Thyroid gland (tissue), 4 donors: Measurements from ENCODE around the gene SORCS2. TPM values are rescaled to one million over a fixed set of nuclear protein-coding genes. Genes with fewer than 3 reads are reported as not detected.
A peak's percentile ranks its signal among the peaks of the same experiment; 100 is the strongest.

ENCODE experiments used
- DNase-seq, 2 donors: peaks; one replicate each; pipeline ENCODE4 v3.0.0-alpha.2; 2019
- H3K27ac ChIP-seq, 3 donors: fragments of 200-600 bp; sonication (generic); 1 replicate in 2 of 3; 2 replicates in 1 of 3; pipeline ENCODE4 v1.5.1; 2016 to 2019; ENCODE audit warnings: mild to moderate bottlenecking in 1 of 3, moderate library complexity in 1 of 3
- H3K27me3 ChIP-seq: fragments of 200-600 bp; sonication (generic); one replicate; pipeline ENCODE4 v1.5.1; 2019
- H3K36me3 ChIP-seq, 2 donors: fragments of 200-600 bp; sonication (generic); one replicate each; pipeline ENCODE4 v1.5.1; 2016 to 2019
- H3K4me1 ChIP-seq, 2 donors: fragments of 200-600 bp; sonication (generic); one replicate each; pipeline ENCODE4 v1.5.1; 2017 to 2019
- H3K4me3 ChIP-seq, 3 donors: fragments of 200-600 bp; sonication (generic); replicated peaks in 1 of 3; 1 replicate in 2 of 3; 2 replicates in 1 of 3; pipeline ENCODE4 v1.5.1; 2016; ENCODE audit warnings: mild to moderate bottlenecking in 1 of 3
- H3K9me3 ChIP-seq: fragments of 200-600 bp; sonication (generic); one replicate; pipeline ENCODE4 v1.5.1; 2017
- POLR2A ChIP-seq, 2 donors: fragments of 450-650 bp; IDR thresholded peaks; one replicate each; pipeline ENCODE4 v1.6.1; 2017; ENCODE audit warnings: antibody characterized with exemption in 2 of 2, mild to moderate bottlenecking in 2 of 2, moderate library complexity in 1 of 2
- WGBS, 2 donors: methylation state at CpG; one replicate each; pipeline ENCODE4 v1.1.5; 2017; 5-methylcytosine and 5-hydroxymethylcytosine counted together
- intact Hi-C: fragments of 100-400 bp; cut with DNase I; formaldehyde crosslinking; loops from one replicate; pipeline ENCODE4 v1.15.1; 2023
- total RNA-seq, 4 donors: library from RNA; depleted of rRNA; stranded (reverse); fragments of >200 nt; gene quantifications; one replicate each; pipeline ENCODE4 v1.2.3, GENCODE V29; 2016
- TF ChIP-seq, protein P1 (sequence below), 6 experiments: fragments of 200-600 bp in 3 of 6; fragments of 450-650 bp in 3 of 6; sonication (generic) in 3 of 6; IDR thresholded peaks; one replicate each; pipeline ENCODE4 v1.5.1; 2016 to 2019; ENCODE audit warnings: antibody characterized with exemption in 6 of 6, mild to moderate bottlenecking in 2 of 6, inconsistent platforms in 1 of 6, moderate library complexity in 1 of 6

SORCS2 gene
- total RNA-seq, 4 donors from 2014 or later: 1.7 to 13.6 (median 3.6) TPM

DNA sequence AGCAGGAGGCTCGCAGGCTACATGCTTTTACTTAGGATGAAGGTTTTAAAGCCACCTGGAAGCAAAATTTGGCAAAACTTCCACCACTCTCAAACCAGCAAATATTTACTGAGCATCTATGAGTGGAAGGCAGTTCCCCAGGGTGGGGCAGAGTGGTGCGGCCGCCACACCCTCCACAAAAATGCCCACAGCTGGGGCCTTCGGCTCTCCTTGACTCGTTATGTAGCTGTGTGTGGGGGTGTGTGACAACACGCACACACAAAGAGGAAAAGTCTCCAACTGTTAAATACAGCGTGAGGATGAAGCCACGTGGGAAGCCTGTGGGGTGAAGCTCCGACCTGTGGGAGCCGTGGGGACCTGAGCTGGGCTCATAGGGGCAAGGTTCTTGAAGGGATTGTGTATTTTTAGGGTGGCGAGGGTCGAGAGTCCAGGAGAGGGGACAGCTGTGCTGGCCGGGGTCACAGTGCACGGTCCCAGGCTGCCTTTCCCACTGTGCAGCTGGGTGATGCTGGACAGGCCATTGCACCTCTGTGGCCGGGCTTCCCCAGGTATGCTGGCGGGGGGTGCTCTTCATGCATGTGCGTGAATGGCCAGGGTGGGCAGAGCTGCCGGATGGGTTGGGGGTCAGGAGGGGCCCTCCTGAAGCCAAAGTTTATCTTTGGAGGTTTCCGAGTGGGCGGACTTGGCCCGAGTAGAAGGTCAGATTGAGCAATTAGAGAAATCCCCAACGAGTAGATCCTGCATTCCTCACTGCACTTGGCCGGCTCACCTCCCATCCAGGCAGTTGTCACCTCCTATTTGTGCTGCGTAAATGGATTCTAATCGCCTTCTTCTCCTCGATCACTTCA, 25.4 kb downstream of the SORCS2 start:
- Histone ChIP-seq H3K36me3 (no peaks in the 10 kb centered on the region), H3K27me3 (no peaks in the 10 kb centered on the region), H3K4me3 (no peak overlapping the region), H3K9me3 (no peaks in the 10 kb centered on the region), H3K27ac (no peak overlapping the region), H3K4me1 (peaks cover 20 to 36% of the 10 kb centered on the region in 2 donors)
- TF ChIP-seq POLR2A (IDR thresholded peaks at IDR 0.05): no peak
- TF ChIP-seq, protein P1, sequence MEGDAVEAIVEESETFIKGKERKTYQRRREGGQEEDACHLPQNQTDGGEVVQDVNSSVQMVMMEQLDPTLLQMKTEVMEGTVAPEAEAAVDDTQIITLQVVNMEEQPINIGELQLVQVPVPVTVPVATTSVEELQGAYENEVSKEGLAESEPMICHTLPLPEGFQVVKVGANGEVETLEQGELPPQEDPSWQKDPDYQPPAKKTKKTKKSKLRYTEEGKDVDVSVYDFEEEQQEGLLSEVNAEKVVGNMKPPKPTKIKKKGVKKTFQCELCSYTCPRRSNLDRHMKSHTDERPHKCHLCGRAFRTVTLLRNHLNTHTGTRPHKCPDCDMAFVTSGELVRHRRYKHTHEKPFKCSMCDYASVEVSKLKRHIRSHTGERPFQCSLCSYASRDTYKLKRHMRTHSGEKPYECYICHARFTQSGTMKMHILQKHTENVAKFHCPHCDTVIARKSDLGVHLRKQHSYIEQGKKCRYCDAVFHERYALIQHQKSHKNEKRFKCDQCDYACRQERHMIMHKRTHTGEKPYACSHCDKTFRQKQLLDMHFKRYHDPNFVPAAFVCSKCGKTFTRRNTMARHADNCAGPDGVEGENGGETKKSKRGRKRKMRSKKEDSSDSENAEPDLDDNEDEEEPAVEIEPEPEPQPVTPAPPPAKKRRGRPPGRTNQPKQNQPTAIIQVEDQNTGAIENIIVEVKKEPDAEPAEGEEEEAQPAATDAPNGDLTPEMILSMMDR (IDR thresholded peaks at IDR 0.05): no peak
- WGBS, 2 donors: 61 to 68% methylated on average over 22 to 26 of the region's 26 CpGs
- DNase-seq: peak in 1 of 2 donors; percentile 45
- intact Hi-C loops: no loop called here

- Histone ChIP-seq H3K4me3 (no peak overlapping the region), H3K36me3 (no peaks in the 10 kb centered on the region), H3K4me1 (peaks cover 20 to 32% of the 10 kb centered on the region in 2 donors), H3K27ac (no peak overlapping the region), H3K9me3 (no peaks in the 10 kb centered on the region), H3K27me3 (no peaks in the 10 kb centered on the region)
- 55 to 64% methylated on average over 7 of the region's 7 CpGs for WGBS, 2 donors
- TF ChIP-seq, protein P1 (IDR thresholded peaks at IDR 0.05): no peak
- TF ChIP-seq POLR2A (IDR thresholded peaks at IDR 0.05): no peak
- intact Hi-C loops: no loop called here
- peak in 1 of 2 donors; percentile 37 for DNase-seq
These were observed 26.3 kb downstream of the SORCS2 start for GRCh38 chr4:7218686-7219085.

GRCh38 chr4:7222521-7222920, 30.2 kb downstream of the SORCS2 start:
- Histone ChIP-seq H3K27ac (no peak overlapping the region), H3K27me3 (no peaks in the 10 kb centered on the region), H3K4me3 (no peak overlapping the region), H3K4me1 (peaks cover 20 to 31% of the 10 kb centered on the region in 2 donors), H3K36me3 (no peaks in the 10 kb centered on the region), H3K9me3 (no peaks in the 10 kb centered on the region)
- DNase-seq: no peak
- TF ChIP-seq, protein P1 (IDR thresholded peaks at IDR 0.05): no peak
- TF ChIP-seq POLR2A (IDR thresholded peaks at IDR 0.05): no peak
- WGBS, 2 donors: 85 to 93% methylated on average over 9 of the region's 9 CpGs
- intact Hi-C loops: no loop called here

GRCh38 chr4:7223541-7223940, 31.2 kb downstream of the SORCS2 start:
- no peak for DNase-seq
- TF ChIP-seq, protein P1 (IDR thresholded peaks at IDR 0.05): no peak
- TF ChIP-seq POLR2A (IDR thresholded peaks at IDR 0.05): no peak
- intact Hi-C loops: no loop called here
- Histone ChIP-seq H3K27ac (no peak overlapping the region), H3K9me3 (no peaks in the 10 kb centered on the region), H3K27me3 (no peaks in the 10 kb centered on the region), H3K4me1 (peaks cover 11 to 23% of the 10 kb centered on the region in 2 donors), H3K4me3 (no peak overlapping the region), H3K36me3 (no peaks in the 10 kb centered on the region)
- 87 to 92% methylated on average over 5 of the region's 5 CpGs for WGBS, 2 donors

DNA sequence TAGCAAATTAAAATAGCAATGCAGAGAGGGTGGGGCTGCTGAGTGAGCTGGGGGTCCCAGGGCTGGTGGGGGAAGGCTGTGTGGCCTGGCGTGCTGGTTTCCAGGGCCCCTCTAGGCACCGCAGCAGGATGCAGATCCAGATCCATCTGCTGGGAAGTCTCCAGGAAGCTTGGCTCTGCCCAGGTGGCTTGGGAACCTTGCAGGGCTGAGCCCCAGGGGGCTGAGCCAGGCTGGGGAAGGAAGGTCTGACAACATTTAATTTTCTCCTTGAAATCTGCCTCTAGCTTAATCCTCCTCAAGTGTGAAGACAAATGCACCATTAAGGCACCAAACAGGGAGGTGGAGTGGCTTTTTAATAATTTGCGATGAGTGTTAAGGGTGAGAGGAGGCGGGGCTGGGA, 31.7 kb downstream of the SORCS2 start:
- TF ChIP-seq POLR2A (IDR thresholded peaks at IDR 0.05): no peak
- TF ChIP-seq, protein P1 (IDR thresholded peaks at IDR 0.05): no peak
- 86 to 89% methylated on average over 4 of the region's 4 CpGs for WGBS, 2 donors
- DNase-seq: no peak
- Histone ChIP-seq H3K4me1 (peaks cover 9 to 18% of the 10 kb centered on the region in 2 donors), H3K36me3 (no peaks in the 10 kb centered on the region), H3K9me3 (no peaks in the 10 kb centered on the region), H3K27ac (no peak overlapping the region), H3K27me3 (no peaks in the 10 kb centered on the region), H3K4me3 (no peak overlapping the region)
- intact Hi-C loops: no loop called here
